ENCODE data around the gene ABHD14A. TPM values are rescaled to one million over a fixed set of nuclear protein-coding genes. Genes with fewer than 3 reads are reported as not detected.

The ABHD14A gene
- total RNA-seq, 1 experiment from 2014 or later, result 3.7 TPM

GRCh38 chr3:52002748-52003147, 27.9 kb downstream of the ABHD14A start:
- CTCF ChIA-PET, result no interaction called here
- H3K27ac ChIP-seq (ENCODE audit: low read depth, low read length, poor library complexity, severe bottlenecking), result no peak overlapping the region
- no TSS peak for BruUV-seq (replicated peaks)
- DNase-seq (ENCODE audit: low spot score), result no peak
- no peaks in the 10 kb centered on the region for H3K36me3 ChIP-seq (ENCODE audit: insufficient read depth, low read length, poor library complexity, severe bottlenecking)
- no peak for TF ChIP-seq CTCF (conservative IDR thresholded peaks at IDR 0.05; ENCODE audit: low read depth, low read length)
- TF ChIP-seq EZH2 (IDR thresholded peaks at IDR 0.05; ENCODE audit: borderline replicate concordance, low read depth, low read length, poor library complexity, severe bottlenecking), result no peak
- POLR2A ChIA-PET (ENCODE audit: low non-redundant PET), result interaction anchor here (0.6 kb wide), 1 partner anchor 222 kb away, joined by 10 read pairs; no protein-coding TSS in a partner anchor
- no peaks in the 10 kb centered on the region for H3K27me3 ChIP-seq (replicated peaks; ENCODE audit: insufficient read depth, low read depth, low read length, poor library complexity)
- intact Hi-C loops (cut with micrococcal nuclease; ENCODE audit: unreplicated experiment), result loop anchor here (5.0 kb wide), 1 partner anchor 55 kb away; the partner anchor contains the start of gene DUSP7
- H3K9me3 ChIP-seq (ENCODE audit: low read depth, low read length, poor library complexity, severe bottlenecking), result no peaks in the 10 kb centered on the region
- H3K4me3 ChIP-seq (ENCODE audit: low read depth, low read length, poor library complexity, severe bottlenecking), result no peak overlapping the region
- peaks cover 18% of the 10 kb centered on the region for H3K4me1 ChIP-seq (ENCODE audit: insufficient read depth, low read length, poor library complexity, severe bottlenecking)

GRCh38 chr3:52004163-52004787, 29.4 kb downstream of the ABHD14A start:
- no peaks in the 10 kb centered on the region for H3K36me3 ChIP-seq (ENCODE audit: insufficient read depth, low read length, poor library complexity, severe bottlenecking)
- no TSS peak for BruUV-seq (replicated peaks)
- DNase-seq (ENCODE audit: low spot score), result peak; percentile 60
- CTCF ChIA-PET, result interaction anchor here (0.5 to 2.0 kb wide), 5 partner anchors 38 to 119 kb away, joined by 3 to 14 read pairs (median 3); partner anchors contain the start of gene DUSP7
- no peaks in the 10 kb centered on the region for H3K9me3 ChIP-seq (ENCODE audit: low read depth, low read length, poor library complexity, severe bottlenecking)
- POLR2A ChIA-PET (ENCODE audit: low non-redundant PET), result interaction anchor here (0.6 kb wide), 1 partner anchor 36 kb away, joined by 5 read pairs; no protein-coding TSS in a partner anchor
- no peak overlapping the region for H3K27ac ChIP-seq (ENCODE audit: low read depth, low read length, poor library complexity, severe bottlenecking)
- peaks cover 18% of the 10 kb centered on the region for H3K4me1 ChIP-seq (ENCODE audit: insufficient read depth, low read length, poor library complexity, severe bottlenecking)
- intact Hi-C loops (cut with micrococcal nuclease; ENCODE audit: unreplicated experiment), result loop anchor here (5.0 kb wide), 1 partner anchor 53 kb away; the partner anchor contains the start of gene DUSP7
- H3K4me3 ChIP-seq (ENCODE audit: low read depth, low read length, poor library complexity, severe bottlenecking), result no peak overlapping the region
- no peaks in the 10 kb centered on the region for H3K27me3 ChIP-seq (replicated peaks; ENCODE audit: insufficient read depth, low read depth, low read length, poor library complexity)
- TF ChIP-seq CTCF (conservative IDR thresholded peaks at IDR 0.05; ENCODE audit: low read depth, low read length) (peak; percentile 45), EZH2 (IDR thresholded peaks at IDR 0.05; ENCODE audit: borderline replicate concordance, low read depth, low read length, poor library complexity, severe bottlenecking) (no peak)

GRCh38 chr3:52004906-52005395, 30.1 kb downstream of the ABHD14A start:
- TF ChIP-seq EZH2 (IDR thresholded peaks at IDR 0.05; ENCODE audit: borderline replicate concordance, low read depth, low read length, poor library complexity, severe bottlenecking), result no peak
- Histone ChIP-seq H3K9me3 (ENCODE audit: low read depth, low read length, poor library complexity, severe bottlenecking) (no peaks in the 10 kb centered on the region), H3K27me3 (replicated peaks; ENCODE audit: insufficient read depth, low read depth, low read length, poor library complexity) (no peaks in the 10 kb centered on the region), H3K27ac (ENCODE audit: low read depth, low read length, poor library complexity, severe bottlenecking) (no peak overlapping the region), H3K4me1 (ENCODE audit: insufficient read depth, low read length, poor library complexity, severe bottlenecking) (peaks cover 18% of the 10 kb centered on the region), H3K4me3 (ENCODE audit: low read depth, low read length, poor library complexity, severe bottlenecking) (no peak overlapping the region), H3K36me3 (ENCODE audit: insufficient read depth, low read length, poor library complexity, severe bottlenecking) (no peaks in the 10 kb centered on the region)
- ChIA-PET POLR2A (ENCODE audit: low non-redundant PET) (no interaction called here), CTCF (interaction anchor here (0.5 to 2.0 kb wide), 5 partner anchors 48 to 118 kb away, joined by 3 to 14 read pairs (median 4); partner anchors contain the start of gene DUSP7)
- no peak for DNase-seq (ENCODE audit: low spot score)
- no TSS peak for BruUV-seq (replicated peaks)
- intact Hi-C loops (cut with micrococcal nuclease; ENCODE audit: unreplicated experiment), result loop anchor here (5.0 kb wide), 1 partner anchor 52 kb away; the partner anchor contains the start of gene DUSP7
